Kidney glomerular epithelial cell (primary cell): ENCODE measurements around the gene NEIL1.

Experiments
- DNase-seq: peaks from one replicate; lab custom pipeline; 2025; lab: John Stamatoyannopoulos, UW

NEIL1 gene

DNA sequence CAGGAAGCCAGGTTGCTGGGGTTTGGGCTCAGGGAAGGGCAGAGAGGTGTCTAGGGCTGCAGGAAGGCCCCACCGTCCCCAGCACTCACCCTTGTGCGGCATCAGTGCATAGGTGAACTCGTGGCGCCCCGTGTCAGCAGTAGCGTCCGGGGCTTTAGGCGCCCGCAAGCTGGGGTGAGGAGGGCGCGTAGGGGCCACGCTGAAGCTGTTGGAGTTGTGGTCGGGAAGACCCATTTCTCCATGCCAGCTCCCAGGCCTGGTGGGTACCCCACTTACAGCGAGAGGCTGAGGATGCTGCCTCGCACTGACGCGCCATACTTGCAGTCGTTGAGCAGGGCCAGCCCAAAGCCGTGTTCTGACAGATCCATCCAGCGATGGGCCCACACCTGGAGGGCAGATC lies 9.7 kb downstream of the NEIL1 start:
- no peak for DNase-seq

DNA sequence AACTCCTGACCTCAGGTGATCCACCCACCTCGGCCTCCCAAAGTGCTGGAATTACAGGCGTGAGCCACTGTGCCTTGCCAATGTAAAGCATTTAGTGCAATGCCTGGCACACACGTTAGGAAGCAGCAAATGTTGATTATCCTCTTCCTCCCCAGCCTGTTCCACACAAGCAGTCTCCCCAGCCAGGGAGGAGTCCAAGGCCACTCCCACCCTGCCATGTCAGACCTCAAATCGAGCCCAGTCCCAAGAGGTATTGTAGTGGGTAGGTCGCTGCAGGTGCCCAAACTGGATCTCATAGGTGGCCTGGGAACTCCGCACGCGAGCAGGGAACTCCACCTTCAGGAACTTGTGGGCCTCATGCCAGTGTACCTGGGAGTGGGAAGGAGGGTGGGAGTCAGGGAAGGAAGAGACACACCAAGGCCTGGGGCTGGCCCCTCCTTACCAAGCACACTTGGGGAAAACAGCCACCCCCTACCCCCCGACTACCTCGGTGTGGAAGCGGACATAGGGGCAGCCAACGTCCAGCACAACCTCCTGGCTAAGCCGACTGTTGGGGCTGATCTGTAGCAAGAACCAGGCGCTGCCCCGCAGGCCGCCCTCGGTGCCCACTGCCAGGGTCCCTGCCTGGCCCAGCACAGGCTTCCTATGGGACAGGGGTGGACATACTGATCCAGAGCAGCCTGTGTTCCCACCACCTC lies 11.3 kb downstream of the NEIL1 start:
- no peak for DNase-seq

DNA sequence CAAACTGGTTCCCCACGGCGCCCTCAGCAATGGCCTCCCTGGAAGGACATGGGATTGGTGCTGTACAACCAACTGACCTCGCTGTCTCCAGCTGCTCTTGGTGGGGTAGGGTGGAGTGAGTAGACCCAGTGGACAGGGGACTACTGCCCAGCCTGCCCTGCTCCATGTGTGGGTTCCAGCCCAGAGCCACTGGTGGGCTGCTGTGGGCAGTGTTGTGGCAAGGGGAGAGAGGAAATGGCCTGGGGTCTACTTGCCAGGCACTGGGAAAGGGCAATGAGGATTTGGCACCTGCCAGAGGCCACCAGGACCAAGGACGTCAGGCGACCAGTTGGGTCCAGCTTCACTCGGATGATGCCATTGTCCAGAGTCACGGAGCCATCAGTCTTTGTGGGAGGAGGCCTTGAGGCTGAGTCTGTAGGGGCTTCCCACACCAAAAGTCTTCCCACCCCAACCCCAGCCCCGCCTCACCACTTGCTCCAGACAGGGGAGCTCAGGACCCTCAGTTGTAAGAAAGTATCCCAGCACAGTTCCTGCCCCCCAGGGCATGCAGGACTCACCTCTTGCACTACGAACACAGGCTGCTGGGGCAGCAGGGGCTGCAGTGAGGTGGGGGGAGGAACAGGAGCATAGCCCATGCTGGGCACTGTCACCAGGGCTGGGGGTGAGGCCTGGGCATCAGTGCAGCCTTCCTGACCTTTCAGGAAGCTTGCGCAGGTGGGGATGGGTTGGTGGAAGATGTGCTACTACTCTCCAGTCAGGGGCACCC lies 12.1 kb downstream of the NEIL1 start:
- DNase-seq = no peak

GRCh38 chr15:75359537-75360250 lies 12.9 kb downstream of the NEIL1 start:
- no peak for DNase-seq

GRCh38 chr15:75360391-75360790 lies 13.6 kb downstream of the NEIL1 start:
- DNase-seq = no peak

- no peak for DNase-seq
Measured at GRCh38 chr15:75360856-75361255, 14.0 kb downstream of the NEIL1 start.

DNA sequence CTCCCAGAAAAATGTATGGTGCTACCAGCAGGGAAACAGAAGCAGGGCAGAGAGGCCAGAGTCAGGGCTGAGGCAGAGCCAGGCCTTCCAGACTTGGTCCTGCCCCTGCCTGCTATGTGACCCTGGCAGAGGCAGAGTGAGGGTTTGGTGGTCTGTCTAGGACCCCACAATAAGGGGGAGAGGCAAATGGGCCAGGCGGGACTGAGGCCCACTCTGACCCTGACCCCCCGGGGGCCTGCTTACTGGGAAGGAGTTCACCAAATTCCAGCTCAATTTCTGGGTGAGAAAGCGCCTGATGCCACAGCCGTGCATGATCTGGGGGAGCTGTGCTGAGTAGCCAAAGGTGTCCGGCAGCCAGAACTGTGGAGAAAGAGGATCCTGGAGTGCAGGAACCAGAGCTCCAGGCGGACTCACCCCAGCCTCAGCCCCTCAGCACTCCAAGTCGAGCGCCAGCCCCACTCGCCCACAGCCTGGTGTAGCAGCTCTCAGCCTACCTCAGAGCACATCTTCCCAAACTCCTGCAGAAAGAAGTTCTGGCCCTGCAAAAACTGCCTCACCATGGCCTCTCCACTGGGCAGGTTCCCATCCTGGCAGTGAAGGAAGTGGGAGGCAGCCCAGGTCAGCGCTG lies 14.6 kb downstream of the NEIL1 start:
- DNase-seq = no peak

DNA sequence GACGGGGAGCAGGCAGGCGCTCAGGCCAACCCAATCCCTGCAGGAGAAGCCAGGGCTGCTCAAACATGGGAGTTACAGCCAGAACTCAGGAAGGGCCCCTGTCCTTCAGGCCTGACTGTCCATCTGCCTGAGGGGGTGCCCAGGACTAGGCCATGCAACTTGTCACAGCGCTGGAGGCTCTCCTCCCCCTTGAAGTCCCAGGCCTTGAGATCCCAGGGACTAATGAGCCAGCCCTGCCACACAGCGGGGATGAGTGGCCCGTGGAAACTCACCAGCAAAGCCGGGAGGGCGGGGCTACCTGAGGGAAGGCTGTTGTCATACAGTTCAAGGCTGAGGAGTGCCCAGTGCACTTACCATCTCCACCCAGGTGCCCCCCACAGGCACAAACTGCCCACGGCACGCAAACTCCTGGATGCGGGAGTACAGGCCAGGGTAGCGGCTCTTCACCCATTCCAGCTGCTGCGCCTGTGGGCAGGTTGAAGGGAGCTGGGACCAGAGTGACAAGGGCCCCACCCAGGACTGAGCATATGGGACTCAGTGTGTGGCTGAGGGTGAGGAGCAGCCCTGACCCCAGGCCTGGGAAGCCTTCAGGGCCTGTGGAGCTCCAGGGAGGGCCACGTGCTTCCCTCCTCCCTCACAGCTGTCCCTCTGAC lies 15.3 kb downstream of the NEIL1 start:
- DNase-seq = no peak

- no peak for DNase-seq
Measured at GRCh38 chr15:75362642-75363249, 15.9 kb downstream of the NEIL1 start.

GRCh38 chr15:75363786-75364185 lies 16.9 kb downstream of the NEIL1 start:
- no peak for DNase-seq

DNA sequence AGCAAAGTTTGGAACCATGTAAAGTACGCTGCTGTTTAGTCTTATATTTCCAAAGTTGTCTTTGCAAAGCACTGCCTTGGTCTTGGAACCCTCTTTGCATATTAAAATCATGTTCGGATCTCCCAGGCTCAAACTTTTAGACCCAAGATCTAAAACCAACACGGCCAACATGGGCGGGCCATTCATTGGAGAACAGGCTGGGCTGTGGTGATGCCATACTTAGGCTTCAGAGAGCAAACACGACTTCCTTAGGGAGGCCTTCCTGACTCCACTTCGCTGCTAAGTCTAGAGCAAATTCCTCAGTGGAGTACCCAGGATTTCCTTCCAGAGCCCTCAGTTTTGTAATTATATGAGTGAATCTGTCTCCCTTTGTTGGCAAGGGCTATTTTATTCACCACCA lies 18.0 kb downstream of the NEIL1 start:
- DNase-seq = no peak

- DNase-seq = peak; percentile 44
Measured at GRCh38 chr15:75366163-75366562, 19.3 kb downstream of the NEIL1 start.

- DNase-seq = no peak
Measured at GRCh38 chr15:75367006-75367405, 20.2 kb downstream of the NEIL1 start.

DNA sequence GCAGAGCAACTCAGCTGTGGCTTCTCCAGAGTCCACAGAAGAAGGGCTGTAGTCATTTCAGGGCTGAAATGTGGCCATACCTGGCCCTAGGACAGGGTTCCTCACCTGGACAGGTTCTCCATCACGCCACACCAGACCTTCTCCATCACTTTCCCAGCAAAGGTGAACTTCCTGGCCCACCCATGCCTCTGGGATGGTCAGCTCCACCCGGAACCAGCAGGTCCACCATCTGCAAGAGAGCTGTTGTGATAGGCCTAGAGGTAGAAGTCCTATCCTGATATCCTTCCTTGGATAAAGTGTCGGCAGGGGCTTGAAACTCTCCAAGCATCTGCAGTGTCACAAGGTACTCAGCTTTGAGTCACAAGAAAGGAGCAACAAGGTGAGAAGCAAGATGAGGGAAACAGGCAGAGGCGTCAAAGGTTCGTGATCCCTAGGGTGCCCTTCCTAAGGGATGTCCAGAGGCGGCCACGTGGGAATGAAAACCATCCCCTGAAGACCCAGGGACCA lies 20.6 kb downstream of the NEIL1 start:
- DNase-seq = no peak

GRCh38 chr15:75367913-75368688 lies 21.3 kb downstream of the NEIL1 start, which contains the start of gene MAN2C1:
TSS of gene MAN2C1 (minus strand) at chr15:75368607. CDS start at chr15:75368583, 24 bp downstream.
- DNase-seq = peak; percentile 90

GRCh38 chr15:75368689-75369239 lies 21.9 kb downstream of the NEIL1 start:
- no peak for DNase-seq

- no peak for DNase-seq
Measured at GRCh38 chr15:75369897-75370581, 23.2 kb downstream of the NEIL1 start.

- DNase-seq = no peak
Measured at GRCh38 chr15:75371486-75371885, 24.6 kb downstream of the NEIL1 start.

DNA sequence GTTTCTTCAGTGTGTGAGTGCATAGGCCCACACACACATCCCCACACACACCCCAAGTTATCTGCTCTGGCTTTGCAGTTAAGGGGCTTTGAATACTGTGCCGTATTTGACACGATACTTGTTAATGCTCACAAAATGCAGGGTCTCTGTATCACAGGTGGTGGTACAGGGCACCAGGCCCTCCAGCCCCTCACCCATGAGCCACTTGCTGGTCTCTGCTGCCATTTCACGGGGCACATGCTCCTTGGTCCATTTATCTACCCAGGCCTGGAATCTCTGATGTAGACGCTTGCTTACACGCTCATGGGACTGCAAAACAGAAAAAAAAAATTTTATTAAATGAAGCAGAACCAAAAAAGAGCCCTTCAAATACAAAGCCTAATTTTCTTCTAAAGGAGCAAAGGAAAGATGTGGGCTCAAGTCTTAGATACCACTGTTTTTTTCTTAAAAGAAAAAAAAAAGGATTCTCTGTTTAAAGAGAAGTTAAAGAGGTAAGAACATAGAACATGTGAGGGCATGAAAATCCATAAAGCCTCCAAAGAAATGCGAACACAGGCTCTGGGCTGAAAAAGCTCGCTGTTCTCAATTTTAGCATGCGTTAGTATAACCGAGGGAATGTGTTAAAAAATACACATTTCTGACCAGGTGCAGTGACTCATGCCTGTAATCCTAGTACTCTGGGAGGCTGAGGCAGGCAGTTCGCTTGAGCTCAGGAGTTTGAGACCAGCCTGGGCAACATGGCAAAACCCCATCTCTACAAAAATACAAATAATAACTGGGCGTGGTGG lies 25.3 kb downstream of the NEIL1 start:
- DNase-seq = no peak
